Hypothalamus (tissue), 51 donors: Measurements from ENCODE around the gene SIAE.
"Not testable (repeated sequence)": the region's sequence is repeated elsewhere in the genome, so short reads cannot be mapped to it uniquely, and the experiment has no call there.

Source experiments
- DNase-seq, 51 donors: peaks; one replicate each; lab custom pipeline; 2025; lab: John Stamatoyannopoulos, UW

SIAE gene

DNA sequence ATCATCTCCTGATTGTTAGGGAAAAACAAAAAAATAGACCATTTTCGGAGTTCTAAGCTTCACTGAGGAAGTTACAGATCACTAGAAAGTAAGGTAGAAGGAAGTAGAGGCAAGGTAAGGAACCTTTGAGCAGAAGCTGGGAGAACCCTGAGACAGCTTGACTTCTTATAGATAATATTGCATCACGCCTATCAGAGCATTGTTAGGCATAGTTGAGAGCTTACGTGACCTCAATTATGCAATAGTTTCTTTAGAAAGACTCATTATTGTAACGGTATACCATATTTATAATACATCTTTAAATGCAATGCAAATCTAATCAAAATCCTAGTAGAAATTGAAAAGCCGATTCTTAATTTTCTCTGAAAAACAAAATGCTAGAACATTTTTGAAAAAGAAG lies 46.0 kb downstream of the SIAE start:
- no peak for DNase-seq

DNA sequence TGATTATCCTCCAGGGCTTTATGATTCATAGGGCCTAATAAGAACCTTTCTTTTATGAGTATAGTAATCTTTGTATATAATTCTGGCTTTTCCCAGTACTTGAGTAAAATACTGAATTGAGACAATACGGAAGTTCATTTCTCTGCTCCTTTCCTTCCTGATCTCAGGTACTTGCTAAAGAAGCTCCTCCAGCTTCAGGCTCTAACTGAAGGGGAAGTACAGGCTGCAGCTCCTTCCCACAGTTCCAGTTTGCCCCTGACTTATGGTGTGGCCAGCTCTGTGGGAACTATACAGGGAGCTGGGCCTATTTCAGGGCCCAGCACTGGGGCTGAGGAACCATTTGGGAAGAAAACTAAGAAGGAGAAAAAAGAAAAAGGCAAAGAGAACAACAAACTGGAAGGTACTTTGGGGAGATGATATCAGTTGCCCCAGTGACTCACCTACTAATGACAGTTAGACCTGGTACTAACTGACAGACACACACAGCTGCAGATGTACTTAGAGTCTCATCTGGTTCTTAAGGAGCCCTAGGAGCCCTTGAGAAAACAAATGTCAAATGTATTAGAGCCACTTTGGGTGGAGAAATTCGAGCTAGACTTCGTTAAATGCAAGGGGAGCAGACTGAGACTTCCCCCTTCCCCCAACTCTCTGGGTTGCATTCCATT lies 47.9 kb downstream of the SIAE start:
- DNase-seq = no peak

DNA sequence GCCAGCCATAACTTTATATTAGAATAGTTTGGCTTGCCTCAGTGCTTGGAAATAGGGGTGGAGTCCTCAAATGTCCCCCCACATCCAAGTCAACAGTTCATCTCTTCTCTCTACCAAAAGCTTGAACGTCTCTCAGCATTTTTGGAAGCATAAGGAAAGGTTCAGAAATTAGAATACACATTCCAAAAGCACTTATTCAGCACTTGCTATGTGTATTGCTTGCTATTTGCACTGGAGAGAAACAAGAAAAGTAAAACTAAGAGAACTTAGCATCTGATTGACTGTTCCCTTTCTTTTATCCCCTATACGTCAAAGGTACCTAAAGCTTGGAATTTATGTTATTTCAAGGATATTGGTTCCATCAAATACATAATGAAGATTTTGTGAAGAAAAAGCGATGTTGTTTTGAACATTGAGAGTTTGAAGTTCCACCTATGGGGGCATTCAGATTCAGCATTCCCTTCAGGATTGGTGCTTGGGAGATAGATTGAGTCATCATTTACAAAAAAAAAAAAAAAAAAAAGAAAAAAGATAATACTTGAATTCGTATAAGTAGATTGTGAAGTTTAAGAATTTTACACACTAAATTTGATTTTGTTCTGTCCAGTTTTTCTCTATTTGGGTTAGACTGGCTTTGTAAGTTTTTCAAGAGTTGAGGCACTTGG lies 49.5 kb downstream of the SIAE start:
- DNase-seq = no peak

DNA sequence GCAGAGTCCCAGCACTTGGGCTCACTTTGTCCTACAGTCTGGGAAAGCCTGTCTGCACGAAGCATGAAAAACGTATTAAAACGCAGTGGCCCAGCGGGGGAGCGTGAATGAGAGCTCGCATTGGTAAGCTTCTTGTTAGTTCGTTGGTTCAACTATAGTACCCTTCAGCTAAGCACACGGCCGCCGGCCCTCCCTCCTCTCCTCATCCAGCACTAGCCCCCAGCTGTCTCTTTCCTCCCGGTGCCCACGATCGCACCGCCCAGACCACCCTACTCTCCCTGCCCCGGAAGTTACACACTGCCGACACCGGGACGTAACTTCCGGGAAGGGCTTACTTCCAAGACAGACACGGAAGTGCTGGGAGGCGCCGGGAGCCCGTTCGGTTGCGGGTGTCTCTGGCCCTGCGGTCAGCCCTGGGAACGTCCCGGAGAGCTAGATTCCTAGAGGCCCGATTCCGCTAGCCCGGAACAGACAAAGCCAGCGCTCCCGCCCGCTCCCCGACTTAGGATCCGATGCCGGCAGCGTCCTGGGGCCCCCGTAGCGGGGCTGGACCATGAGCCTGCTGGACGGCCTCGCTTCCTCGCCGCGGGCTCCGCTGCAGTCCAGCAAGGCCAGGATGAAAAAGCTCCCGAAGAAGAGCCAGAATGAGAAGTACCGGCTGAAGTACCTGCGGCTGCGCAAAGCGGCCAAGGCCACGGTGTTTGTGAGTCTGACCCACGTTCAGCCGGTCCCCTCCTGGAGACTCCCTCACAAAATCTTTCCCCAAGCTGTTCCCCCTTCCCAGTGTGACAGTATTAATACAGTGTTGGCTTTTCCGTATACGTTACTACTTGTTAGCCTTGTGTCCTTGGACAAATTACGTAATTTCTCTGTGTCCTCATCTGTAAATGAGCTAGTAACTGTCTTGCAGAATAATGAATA lies 50.7 kb downstream of the SIAE start, which contains the start of gene TBRG1:
TSS of gene TBRG1 (plus strand) at position 334 of the 921 bp plus-strand sequence. CDS start at position 554, 220 bp downstream.
- peak; percentile 10 to 93 (median 85) for DNase-seq

DNA sequence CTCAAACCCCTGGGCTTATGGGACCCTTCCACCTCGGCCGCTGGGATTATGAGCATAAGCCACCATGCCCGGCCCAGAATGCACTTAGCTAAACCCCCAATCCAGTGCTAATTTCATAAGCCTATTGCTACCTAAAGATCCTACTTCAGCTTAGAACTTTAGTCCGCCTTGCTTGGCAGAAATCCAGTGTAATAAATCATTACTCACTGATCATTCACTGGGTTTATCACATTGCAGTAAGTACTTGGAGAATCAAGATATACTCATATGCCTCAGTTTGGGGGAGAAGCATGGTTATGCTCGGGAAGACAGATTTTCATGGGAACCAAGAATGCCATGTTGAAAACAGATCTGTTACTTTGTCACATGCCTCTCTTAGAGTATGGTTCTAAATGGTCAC lies 54.7 kb downstream of the SIAE start:
- no peak for DNase-seq

DNA sequence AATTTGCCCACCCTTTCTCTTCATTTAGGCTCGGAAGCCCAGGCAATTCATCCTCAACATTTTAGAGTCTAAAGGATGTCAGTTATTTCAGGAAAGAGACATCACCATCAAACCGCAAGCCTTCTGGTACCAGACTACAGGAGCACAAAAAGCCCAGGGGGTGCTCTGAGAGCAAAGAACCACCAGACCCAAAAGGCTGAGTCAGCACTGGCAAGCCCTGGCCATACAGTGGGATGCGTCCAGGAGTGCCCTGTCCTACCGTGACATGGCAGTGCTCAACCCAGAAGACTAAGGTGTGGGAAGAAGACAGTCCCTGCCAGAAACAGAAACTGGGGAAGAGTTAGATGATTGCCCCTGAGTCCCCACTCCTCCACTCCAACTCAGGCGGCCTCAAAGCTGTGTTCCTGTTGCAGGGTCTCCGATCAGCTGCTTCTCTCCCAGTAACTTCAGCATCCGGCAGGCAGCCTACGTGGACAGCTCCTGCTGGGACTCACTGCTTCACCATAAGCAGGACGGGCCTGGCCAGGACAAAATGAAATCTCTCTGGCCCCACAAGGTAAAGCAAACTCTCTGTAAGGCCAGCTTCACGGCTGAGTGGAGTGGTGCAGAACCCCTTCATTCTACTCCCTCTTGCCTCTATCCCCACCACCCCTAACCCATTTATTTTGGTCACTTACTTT lies 60.8 kb downstream of the SIAE start:
- DNase-seq = no peak

DNA sequence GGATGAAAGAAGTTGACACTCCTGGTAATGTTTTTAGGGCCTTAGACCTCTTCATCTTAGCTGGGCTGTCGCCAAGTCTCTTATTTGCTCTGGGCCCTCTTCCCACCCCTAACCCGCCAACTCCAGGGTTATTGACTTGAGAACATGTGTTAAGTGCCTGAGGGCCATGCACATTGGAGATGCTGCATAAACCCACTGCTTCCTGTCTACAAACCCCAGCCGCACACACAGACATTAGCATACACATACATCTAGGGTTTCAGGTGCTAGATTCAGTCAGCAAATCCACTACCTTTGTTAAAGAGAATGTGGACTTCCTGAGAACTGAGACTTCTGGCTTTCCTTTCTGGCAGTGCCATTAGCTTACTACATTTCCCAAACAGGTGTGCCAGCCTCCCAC lies 61.5 kb downstream of the SIAE start:
- DNase-seq = no peak

DNA sequence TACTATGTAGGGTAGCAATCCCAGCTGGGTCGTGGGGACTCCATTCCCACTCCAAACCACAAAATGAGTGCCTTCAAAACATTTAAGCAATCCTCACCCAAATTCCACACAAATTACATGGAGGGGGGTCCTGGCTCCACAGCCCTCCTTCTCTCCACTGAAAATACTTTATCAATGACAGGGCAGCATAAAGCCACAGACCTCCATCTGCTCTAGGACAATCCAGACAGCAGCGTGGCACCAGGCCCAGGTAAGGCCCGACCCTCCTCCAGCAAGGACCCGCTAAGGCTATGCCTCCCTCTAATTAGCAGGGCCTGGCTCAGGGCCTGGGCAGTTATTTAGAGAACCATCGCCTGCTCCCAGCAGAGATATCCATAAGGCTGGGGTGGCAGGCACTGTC lies 62.5 kb downstream of the SIAE start, which contains the start of gene PANX3:
TSS of gene PANX3 (plus strand) at position 365 of the 400 bp plus-strand sequence. CDS start 129 bp downstream, outside the sequence.
- DNase-seq = no peak

DNA sequence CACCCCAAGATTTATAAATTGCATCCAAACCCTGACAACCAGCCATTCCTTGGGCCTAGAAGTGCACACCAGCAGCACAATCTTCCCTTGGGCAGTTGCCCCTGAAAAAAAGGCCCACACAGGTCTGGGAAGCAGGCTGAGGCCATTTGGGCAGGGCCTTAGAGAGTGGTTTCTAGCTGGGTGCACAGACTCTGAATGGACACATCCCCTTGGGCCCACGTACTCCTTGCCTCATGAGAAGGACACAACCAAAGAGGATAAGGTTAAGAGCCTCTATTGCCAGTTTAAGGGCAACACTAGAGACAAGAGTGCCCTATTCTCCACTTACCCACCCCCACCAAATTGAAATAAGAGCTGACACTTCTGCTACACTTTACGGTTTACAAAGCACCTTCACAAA lies 63.2 kb downstream of the SIAE start:
- DNase-seq = no peak

DNA sequence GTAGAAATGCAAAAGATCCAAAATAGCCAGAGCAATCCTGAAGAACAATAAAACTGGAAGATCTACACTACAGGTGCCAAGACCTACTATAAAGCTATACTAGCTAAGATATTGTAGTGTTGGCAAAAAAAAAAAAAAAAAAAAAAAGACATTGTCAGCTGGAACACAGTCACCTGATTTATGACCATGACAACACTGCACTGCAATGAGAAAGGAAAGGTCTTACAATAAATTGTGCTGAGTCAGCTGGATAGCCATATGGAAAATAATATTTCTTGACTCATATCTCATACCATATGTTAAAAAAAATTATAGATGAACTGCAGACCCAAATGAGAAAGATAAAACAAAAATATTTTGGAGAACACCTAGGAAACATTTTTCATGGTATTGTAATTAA lies 65.4 kb downstream of the SIAE start:
- DNase-seq = no peak

DNA sequence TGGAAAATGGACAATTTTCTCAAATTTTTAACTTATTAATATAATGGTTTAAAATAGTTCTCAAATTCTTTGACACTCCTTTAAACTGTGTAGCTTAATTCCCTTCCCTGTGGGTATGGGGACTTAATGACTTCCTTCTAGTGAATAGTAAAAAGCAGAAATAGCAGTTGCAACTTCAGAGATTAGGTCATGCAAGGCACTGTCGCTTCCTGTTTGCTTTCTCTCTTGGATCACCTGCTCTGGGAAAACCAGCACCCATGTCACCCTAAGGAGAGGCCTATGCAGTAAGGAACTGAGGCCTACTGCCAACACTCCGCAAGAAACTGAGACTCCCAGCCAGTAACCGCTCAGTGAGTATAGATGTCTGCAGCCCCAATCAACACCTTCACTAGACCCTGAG lies 67.8 kb downstream of the SIAE start:
- DNase-seq = peak in 1 of 51 donors; percentile 17

DNA sequence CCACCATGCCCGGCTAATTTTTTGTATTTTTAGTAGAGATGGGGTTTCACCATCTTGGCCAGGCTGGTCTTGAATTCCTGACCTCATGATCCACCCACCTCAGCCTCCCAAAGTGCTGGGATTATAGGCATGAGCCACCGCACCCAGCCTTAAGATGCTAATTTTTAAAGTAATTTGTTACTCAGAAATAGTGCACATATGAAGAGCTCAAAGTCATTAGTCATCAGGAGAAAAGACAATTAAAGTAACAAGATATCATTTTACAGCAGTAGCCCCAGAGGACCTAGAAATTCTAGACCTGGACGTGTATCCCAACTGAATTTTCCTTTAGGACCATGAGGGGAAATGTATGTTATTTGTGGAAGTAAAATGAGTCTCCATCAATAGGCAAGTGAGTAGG lies 70.8 kb downstream of the SIAE start:
- not testable (repeated sequence) for DNase-seq

DNA sequence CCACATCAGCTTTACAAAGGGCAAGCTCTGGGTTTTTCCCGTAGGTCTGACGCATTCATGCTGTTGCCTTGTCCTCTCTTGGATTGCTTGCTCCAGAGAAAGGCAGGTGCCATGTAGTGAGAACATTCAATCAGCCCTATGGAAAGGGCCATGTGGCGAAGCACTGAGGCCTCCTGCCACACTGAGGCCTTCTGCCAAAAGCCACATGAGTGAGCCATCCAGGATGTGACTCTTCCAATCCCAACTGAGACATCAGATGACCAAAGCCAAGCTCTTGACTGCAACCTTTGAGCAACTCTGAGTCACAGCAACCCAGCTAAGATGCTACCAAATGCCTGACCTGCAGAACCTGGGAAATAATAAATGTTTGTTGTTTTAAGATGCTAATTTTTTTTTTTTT lies 71.3 kb downstream of the SIAE start:
- no peak for DNase-seq

DNA sequence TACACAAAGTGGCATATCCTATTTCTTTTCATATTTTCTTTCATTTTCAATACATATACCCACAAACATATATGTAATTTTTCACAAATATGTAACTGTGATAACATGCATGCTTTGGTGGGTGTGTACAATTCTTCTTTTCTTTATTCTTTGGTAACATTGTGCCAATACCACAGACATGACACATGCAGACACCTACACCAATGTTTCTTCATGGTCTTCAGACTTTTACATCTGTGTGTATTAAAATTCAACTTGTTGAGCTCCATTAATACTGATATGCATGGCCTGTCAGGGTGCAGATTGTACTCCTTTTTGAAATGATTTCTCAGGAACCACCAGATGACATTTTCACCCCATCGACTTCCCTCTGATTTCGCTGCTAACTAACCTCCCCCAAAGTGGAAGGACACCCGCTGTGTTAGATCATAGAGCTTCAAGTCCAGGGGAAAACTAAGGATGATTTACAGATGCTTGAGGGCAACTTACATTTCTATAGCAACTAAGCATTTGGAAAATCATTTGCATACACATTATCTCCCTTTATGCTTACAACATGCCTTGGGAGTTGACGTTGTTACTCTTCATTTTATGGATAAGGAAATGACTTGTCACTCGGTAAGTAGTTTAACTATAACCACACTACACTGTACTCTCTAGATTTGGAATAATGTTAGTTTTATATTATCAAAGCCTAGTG lies 72.8 kb downstream of the SIAE start:
- no peak for DNase-seq

DNA sequence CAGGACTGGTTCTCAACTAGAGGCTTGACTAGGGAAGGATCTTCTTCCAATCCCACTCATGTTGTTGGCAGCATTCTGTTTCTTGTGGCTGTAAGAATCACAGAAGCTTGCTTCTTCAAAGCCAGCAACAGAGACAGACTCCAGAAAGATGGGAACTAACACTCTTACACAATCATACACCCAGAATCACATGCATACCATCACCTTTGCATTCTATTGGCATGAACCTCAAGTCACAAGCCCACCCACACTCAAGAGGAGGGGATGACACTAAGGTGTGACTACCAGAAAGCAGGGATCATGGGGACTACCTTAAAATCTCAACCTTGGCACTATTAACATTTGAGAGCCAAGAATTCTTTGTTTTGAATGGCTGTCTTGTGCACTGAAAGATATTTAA lies 75.9 kb downstream of the SIAE start:
- DNase-seq = no peak

DNA sequence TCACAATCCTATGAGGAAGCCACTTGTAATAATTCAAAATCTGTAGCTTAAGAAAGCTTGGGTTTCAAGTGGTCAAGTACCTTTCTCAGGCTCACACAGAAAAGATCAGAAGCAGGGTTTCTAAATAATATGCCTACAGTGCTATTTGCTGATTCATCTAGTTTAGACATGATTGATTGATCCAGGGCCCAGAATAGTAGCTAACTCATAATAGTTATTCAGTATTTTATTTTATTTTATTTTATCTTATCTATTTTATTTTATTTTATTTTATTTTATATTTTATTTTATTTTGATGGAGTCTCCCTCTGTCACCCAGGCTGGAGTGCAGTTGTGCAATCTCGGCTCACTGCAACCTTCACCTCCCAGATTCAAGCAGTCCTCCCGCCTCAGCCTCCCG lies 78.2 kb downstream of the SIAE start:
- DNase-seq = no peak

DNA sequence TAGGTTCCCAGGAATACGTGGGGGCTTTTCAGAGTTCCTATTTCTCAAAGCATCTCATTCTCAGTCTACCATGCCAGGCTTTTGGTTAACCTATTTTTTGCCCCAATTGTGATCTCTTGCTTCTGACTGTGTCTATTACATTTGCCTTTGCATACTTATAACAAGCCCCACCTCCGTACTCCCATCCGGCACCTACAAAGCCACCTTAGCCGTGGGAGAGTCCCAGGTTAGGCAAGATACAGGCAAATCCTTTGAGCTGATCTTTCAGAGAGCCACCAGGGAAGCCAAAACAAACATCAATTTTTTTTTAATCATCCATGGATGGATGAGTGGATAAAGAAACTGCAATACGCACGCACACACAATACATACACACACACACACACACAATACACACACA lies 80.9 kb downstream of the SIAE start:
- DNase-seq = no peak

DNA sequence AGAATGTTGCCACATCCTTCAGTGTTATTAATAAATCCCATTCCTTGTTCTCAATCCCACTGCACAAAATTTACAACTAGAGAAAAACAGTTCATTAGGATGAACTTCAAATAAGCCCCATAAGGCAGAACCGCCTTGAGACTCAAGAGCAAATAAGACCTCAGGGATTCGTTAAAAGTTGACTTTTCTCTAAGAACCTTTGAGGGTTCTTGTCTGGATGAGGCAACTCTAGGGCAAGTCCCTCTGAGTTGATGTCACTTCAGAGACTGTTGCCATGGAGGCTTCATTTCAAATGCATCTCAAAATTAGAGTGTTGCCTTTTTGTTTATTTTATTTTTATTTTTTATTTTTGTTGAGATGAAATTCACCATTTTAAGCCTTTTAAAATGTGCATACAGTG lies 82.1 kb downstream of the SIAE start:
- DNase-seq = no peak

DNA sequence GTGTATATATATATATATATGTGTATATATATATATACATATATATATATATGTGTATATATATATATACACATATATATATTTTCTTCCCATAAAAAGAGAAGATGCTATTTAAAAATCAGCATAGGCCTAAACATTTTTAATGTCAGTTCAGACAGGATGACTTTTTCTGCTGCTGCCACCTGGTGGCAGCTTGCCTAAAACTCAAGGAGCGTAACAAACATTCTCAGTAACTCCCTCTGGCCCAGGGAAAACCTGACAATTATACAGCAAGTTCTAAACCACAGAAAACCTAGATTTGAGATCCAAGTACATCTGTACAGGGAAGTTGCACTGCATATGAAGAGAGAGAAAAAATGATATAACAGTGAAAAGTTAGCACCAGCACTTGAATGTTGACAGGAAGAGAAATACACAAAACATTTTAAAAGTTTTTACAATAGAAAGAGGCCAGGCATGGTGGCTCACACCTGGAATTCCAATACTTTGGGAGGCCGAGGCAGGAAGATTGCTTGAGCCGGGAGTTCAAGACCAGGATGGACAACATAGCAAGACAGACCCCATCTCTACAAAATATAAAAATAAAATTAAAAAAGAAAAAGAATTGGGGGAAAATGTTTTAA lies 87.2 kb downstream of the SIAE start:
- peak in 24 of 51 donors; percentile 2 to 62 (median 13) for DNase-seq
